GM20431 (cell line): ENCODE results near the gene MYL6B.

Experiments used
- in situ Hi-C: fragments of 300-500 bp; cut with MseI, MboI; formaldehyde crosslinking; loops from one replicate; pipeline ENCODE4 v1.15.0; 2020; ENCODE audit warnings: low sequenced_read_pairs; ENCODE audit not compliant: unreplicated experiment

MYL6B gene

GRCh38 chr12:56121204-56121870 is 31.1 kb upstream of the MYL6B start:
- in situ Hi-C loops, result no loop called here

GRCh38 chr12:56122637-56123036 is 29.8 kb upstream of the MYL6B start:
- in situ Hi-C loops, result no loop called here

- in situ Hi-C loops, result no loop called here
These were observed 28.3 kb upstream of the MYL6B start for GRCh38 chr12:56124133-56124532.

GRCh38 chr12:56126732-56127239 is 25.6 kb upstream of the MYL6B start:
- in situ Hi-C loops, result no loop called here

GRCh38 chr12:56127485-56127887 is 24.9 kb upstream of the MYL6B start:
- in situ Hi-C loops, result no loop called here

GRCh38 chr12:56127888-56128669 is 24.3 kb upstream of the MYL6B start, which contains the start of gene ESYT1:
Gene ESYT1, plus strand, starts transcription at chr12:56128267. Its CDS starts 53 bp downstream, at chr12:56128320.
- in situ Hi-C loops, result no loop called here

GRCh38 chr12:56128670-56129205 is 23.6 kb upstream of the MYL6B start:
- in situ Hi-C loops, result no loop called here

GRCh38 chr12:56129206-56129941 is 23.0 kb upstream of the MYL6B start:
- in situ Hi-C loops, result no loop called here

- in situ Hi-C loops, result no loop called here
These were observed 22.4 kb upstream of the MYL6B start for GRCh38 chr12:56129942-56130495.

GRCh38 chr12:56130876-56131275 is 21.5 kb upstream of the MYL6B start:
- in situ Hi-C loops, result no loop called here

- in situ Hi-C loops, result no loop called here
These were observed 17.5 kb upstream of the MYL6B start for GRCh38 chr12:56134897-56135296.

- in situ Hi-C loops, result no loop called here
These were observed 14.4 kb upstream of the MYL6B start for GRCh38 chr12:56137853-56138571.

GRCh38 chr12:56141946-56142784 is 10.2 kb upstream of the MYL6B start:
- in situ Hi-C loops, result no loop called here

GRCh38 chr12:56143217-56143616 is 9.2 kb upstream of the MYL6B start:
- in situ Hi-C loops, result no loop called here

- in situ Hi-C loops, result no loop called here
These were observed 8.5 kb upstream of the MYL6B start for GRCh38 chr12:56143870-56144269.

GRCh38 chr12:56145217-56145616 is 7.2 kb upstream of the MYL6B start:
- in situ Hi-C loops, result no loop called here

GRCh38 chr12:56146492-56147460 is 5.6 kb upstream of the MYL6B start:
- in situ Hi-C loops, result no loop called here

GRCh38 chr12:56150563-56150962 is 1.8 kb upstream of the MYL6B start:
- in situ Hi-C loops, result no loop called here
